NT2/D1 (cell line): ENCODE results near the gene LAGE3.

Experiments used
- DNase-seq: peaks from one replicate; pipeline ENCODE4 v3.0.0-alpha.2; 2011; ENCODE audit warnings: low read depth, low spot score
- H3K27me3 ChIP-seq: 2 replicates; pipeline ENCODE4 v1.6.0; 2011; ENCODE audit warnings: mild to moderate bottlenecking; ENCODE audit not compliant: insufficient read length, insufficient read depth
- H3K36me3 ChIP-seq: 2 replicates; pipeline ENCODE4 v1.6.1; 2011; ENCODE audit warnings: mild to moderate bottlenecking, low read length, mixed read lengths; ENCODE audit not compliant: insufficient read depth, insufficient read length
- H3K4me1 ChIP-seq: 2 replicates; pipeline ENCODE4 v1.5.1; 2011; ENCODE audit not compliant: insufficient read depth, insufficient read length
- H3K4me3 ChIP-seq: 2 replicates; pipeline ENCODE4 v1.5.1; 2011; ENCODE audit warnings: low read depth; ENCODE audit not compliant: insufficient read length
- H3K9ac ChIP-seq: 2 replicates; pipeline ENCODE4 v1.6.0; 2011; ENCODE audit warnings: low read depth; ENCODE audit not compliant: insufficient read length
- H3K9me3 ChIP-seq: 2 replicates; pipeline ENCODE4 v1.5.1; 2011; ENCODE audit warnings: mild to moderate bottlenecking, low read length; ENCODE audit not compliant: insufficient read depth
- SUZ12 ChIP-seq: IDR thresholded peaks from 2 replicates; pipeline ENCODE4 v1.6.1; 2011; ENCODE audit not compliant: insufficient read length, insufficient read depth; ENCODE audit errors: extremely low read depth
- YY1 ChIP-seq: IDR thresholded peaks from 2 replicates; pipeline ENCODE4 v1.6.1; 2011; ENCODE audit not compliant: insufficient read length, insufficient read depth
- ZNF274 ChIP-seq: IDR thresholded peaks from 2 replicates; pipeline ENCODE4 v1.6.1; 2011; ENCODE audit warnings: mild to moderate bottlenecking, low read depth, low read length

LAGE3 gene

GRCh38 chrX:154471839-154472684 is 7.0 kb downstream of the LAGE3 start:
- Histone ChIP-seq H3K27me3 (no peaks in the 10 kb centered on the region), H3K36me3 (peaks cover 47% of the 10 kb centered on the region)
- no peak for DNase-seq

GRCh38 chrX:154470914-154471568 is 8.0 kb downstream of the LAGE3 start:
- no peaks in the 10 kb centered on the region for H3K9me3 ChIP-seq
- H3K27me3 ChIP-seq = no peaks in the 10 kb centered on the region
- no peaks in the 10 kb centered on the region for H3K4me1 ChIP-seq
- DNase-seq = no peak
- TF ChIP-seq SUZ12 (no peak), YY1 (no peak), ZNF274 (no peak)
- no peak overlapping the region for H3K9ac ChIP-seq
- H3K36me3 ChIP-seq = peaks cover 51% of the 10 kb centered on the region
- no peak overlapping the region for H3K4me3 ChIP-seq

More at GRCh38 chrX:154471839-154472684, 7.0 kb downstream of the LAGE3 start:
- Histone ChIP-seq H3K9me3 (no peaks in the 10 kb centered on the region), H3K9ac (no peak overlapping the region), H3K4me1 (no peaks in the 10 kb centered on the region), H3K4me3 (no peak overlapping the region)
- TF ChIP-seq YY1 = no peak
- no peak for TF ChIP-seq SUZ12
- TF ChIP-seq ZNF274 = no peak

GRCh38 chrX:154470434-154470833 is 8.6 kb downstream of the LAGE3 start:
- no peak overlapping the region for H3K9ac ChIP-seq
- H3K36me3 ChIP-seq = peaks cover 56% of the 10 kb centered on the region
- no peak overlapping the region for H3K4me3 ChIP-seq
- no peaks in the 10 kb centered on the region for H3K27me3 ChIP-seq
- TF ChIP-seq SUZ12 (no peak), YY1 (no peak)
- H3K9me3 ChIP-seq = no peaks in the 10 kb centered on the region
- DNase-seq = no peak
- H3K4me1 ChIP-seq = no peaks in the 10 kb centered on the region

GRCh38 chrX:154469880-154470279 is 9.2 kb downstream of the LAGE3 start:
- Histone ChIP-seq H3K36me3 (peaks cover 60% of the 10 kb centered on the region), H3K9me3 (no peaks in the 10 kb centered on the region), H3K9ac (no peak overlapping the region), H3K4me3 (no peak overlapping the region), H3K27me3 (no peaks in the 10 kb centered on the region), H3K4me1 (no peaks in the 10 kb centered on the region)
- no peak for DNase-seq
- TF ChIP-seq YY1 (no peak), SUZ12 (no peak), ZNF274 (no peak)

- no peak for DNase-seq
- TF ChIP-seq SUZ12 = no peak
- TF ChIP-seq ZNF274 = no peak
- no peak for TF ChIP-seq YY1
- H3K4me3 ChIP-seq = no peak overlapping the region
- H3K27me3 ChIP-seq = no peaks in the 10 kb centered on the region
- peaks cover 65% of the 10 kb centered on the region for H3K36me3 ChIP-seq
- H3K4me1 ChIP-seq = no peaks in the 10 kb centered on the region
- no peaks in the 10 kb centered on the region for H3K9me3 ChIP-seq
- H3K9ac ChIP-seq = no peak overlapping the region
Observed at GRCh38 chrX:154469114-154469513, 10.0 kb downstream of the LAGE3 start.

GRCh38 chrX:154468217-154468616 is 10.9 kb downstream of the LAGE3 start:
- DNase-seq = no peak
- Histone ChIP-seq H3K9me3 (no peaks in the 10 kb centered on the region), H3K36me3 (peaks cover 61% of the 10 kb centered on the region), H3K4me1 (no peaks in the 10 kb centered on the region), H3K9ac (no peak overlapping the region), H3K4me3 (no peak overlapping the region), H3K27me3 (no peaks in the 10 kb centered on the region)
- no peak for TF ChIP-seq YY1
- no peak for TF ChIP-seq SUZ12
- TF ChIP-seq ZNF274 = no peak

GRCh38 chrX:154467556-154467955 is 11.5 kb downstream of the LAGE3 start:
- no peak for DNase-seq
- TF ChIP-seq YY1 = no peak
- TF ChIP-seq SUZ12 = no peak
- no peak for TF ChIP-seq ZNF274
- H3K36me3 ChIP-seq = peaks cover 61% of the 10 kb centered on the region
- no peak overlapping the region for H3K4me3 ChIP-seq
- H3K9me3 ChIP-seq = no peaks in the 10 kb centered on the region
- no peaks in the 10 kb centered on the region for H3K4me1 ChIP-seq
- no peak overlapping the region for H3K9ac ChIP-seq
- H3K27me3 ChIP-seq = no peaks in the 10 kb centered on the region
